Measurements from ENCODE around the gene B3GALT6.

B3GALT6 gene

DNA sequence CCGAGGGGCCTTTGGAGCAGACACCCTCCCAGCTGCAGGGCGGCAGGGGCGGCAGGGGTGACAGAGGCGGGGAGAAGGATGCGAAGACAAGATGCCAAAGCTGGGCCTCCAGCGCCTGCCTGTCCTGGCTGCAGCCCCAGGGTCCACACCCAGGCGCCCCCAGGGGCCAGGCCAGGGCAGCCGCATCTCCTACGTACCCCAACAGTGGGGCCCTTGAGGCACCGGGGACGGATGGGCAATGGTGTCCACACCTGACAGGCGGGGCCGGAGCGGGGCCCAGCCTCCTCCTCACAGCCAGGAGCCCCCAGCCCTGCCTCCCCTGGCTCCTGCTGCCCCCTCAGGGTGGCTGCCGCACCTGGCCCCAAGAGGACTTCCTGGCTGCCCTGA lies 7.2 kb downstream of the B3GALT6 start:
- H3K4me3 ChIP-seq (ENCODE audit: low read length), result no peak overlapping the region
- no peaks in the 10 kb centered on the region for H3K9me3 ChIP-seq (replicated peaks; ENCODE audit: insufficient read depth, low read length)
- H3K9ac ChIP-seq (ENCODE audit: low read length), result no peak overlapping the region
- no peak for TF ChIP-seq EZH2phosphoT487 (IDR thresholded peaks at IDR 0.05; ENCODE audit: low read length)
- TF ChIP-seq EZH2 (optimal IDR thresholded peaks at IDR 0.05; ENCODE audit: low read depth, low read length), result no peak
- TF ChIP-seq, protein P1, sequence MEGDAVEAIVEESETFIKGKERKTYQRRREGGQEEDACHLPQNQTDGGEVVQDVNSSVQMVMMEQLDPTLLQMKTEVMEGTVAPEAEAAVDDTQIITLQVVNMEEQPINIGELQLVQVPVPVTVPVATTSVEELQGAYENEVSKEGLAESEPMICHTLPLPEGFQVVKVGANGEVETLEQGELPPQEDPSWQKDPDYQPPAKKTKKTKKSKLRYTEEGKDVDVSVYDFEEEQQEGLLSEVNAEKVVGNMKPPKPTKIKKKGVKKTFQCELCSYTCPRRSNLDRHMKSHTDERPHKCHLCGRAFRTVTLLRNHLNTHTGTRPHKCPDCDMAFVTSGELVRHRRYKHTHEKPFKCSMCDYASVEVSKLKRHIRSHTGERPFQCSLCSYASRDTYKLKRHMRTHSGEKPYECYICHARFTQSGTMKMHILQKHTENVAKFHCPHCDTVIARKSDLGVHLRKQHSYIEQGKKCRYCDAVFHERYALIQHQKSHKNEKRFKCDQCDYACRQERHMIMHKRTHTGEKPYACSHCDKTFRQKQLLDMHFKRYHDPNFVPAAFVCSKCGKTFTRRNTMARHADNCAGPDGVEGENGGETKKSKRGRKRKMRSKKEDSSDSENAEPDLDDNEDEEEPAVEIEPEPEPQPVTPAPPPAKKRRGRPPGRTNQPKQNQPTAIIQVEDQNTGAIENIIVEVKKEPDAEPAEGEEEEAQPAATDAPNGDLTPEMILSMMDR (IDR thresholded peaks at IDR 0.05; ENCODE audit: low read length), result no peak
- no peaks in the 10 kb centered on the region for H3F3A ChIP-seq (ENCODE audit: insufficient read depth, low read length)
- no peaks in the 10 kb centered on the region for H3K9me2 ChIP-seq (replicated peaks; ENCODE audit: insufficient read depth, low read length)
- H3K79me2 ChIP-seq (ENCODE audit: low read length), result no peaks in the 10 kb centered on the region
- no peak for DNase-seq
- no peak overlapping the region for H2AFZ ChIP-seq (ENCODE audit: low read length)
- H3K4me1 ChIP-seq (ENCODE audit: low read length), result no peaks in the 10 kb centered on the region
- H4K20me1 ChIP-seq (ENCODE audit: insufficient read depth, low read length), result no peaks in the 10 kb centered on the region
- H3K27me3 ChIP-seq (replicated peaks; ENCODE audit: insufficient read depth, low read length), result peaks cover 60% of the 10 kb centered on the region
- no peak overlapping the region for H3K4me2 ChIP-seq (ENCODE audit: low read depth, low read length)
- no peaks in the 10 kb centered on the region for H3K36me3 ChIP-seq (replicated peaks; ENCODE audit: insufficient read depth, low read length)
- no peak overlapping the region for H3K27ac ChIP-seq (ENCODE audit: low read length)

DNA sequence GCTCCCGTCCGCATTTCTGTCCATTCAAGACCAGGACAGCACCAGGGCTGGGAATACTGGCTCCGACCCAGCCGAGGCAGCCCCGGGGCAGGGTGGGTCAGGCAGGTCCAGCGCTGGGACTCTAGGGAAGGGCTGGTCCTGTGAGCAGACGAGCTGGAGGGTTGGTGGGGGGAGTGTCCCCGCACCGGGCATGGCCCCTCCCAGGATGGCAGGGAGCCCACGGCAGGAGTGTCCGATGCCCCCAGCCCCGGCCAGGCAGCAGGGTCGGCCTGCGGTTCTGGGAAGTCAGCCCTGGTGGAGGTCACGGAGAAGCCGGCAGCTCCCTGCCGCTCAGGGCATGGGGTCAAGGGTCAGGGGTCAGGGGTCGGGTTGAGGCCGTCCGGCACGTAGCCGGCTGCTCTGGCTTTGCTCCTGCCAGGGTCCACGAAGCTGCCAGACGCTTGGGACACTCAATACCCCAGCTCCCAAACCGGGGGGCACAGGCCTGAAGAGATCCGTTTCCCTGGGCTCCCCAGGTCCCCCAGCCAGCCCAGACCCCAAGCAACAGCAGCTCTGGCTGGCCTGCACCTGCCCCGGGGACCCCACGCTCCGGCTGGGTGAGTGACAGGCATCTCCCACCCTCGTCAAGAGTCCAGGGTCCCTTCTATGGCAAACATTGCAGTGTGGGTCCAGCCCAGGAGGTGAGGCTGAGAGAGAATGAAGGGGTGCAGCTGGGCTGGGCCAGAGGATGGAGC lies 7.7 kb downstream of the B3GALT6 start:
- H3K4me2 ChIP-seq (ENCODE audit: low read depth, low read length), result no peak overlapping the region
- no peaks in the 10 kb centered on the region for H4K20me1 ChIP-seq (ENCODE audit: insufficient read depth, low read length)
- peaks cover 62% of the 10 kb centered on the region for H3K27me3 ChIP-seq (replicated peaks; ENCODE audit: insufficient read depth, low read length)
- no peak overlapping the region for H3K27ac ChIP-seq (ENCODE audit: low read length)
- no peak for DNase-seq
- no peaks in the 10 kb centered on the region for H3K79me2 ChIP-seq (ENCODE audit: low read length)
- H3K9me3 ChIP-seq (replicated peaks; ENCODE audit: insufficient read depth, low read length), result no peaks in the 10 kb centered on the region
- H3K36me3 ChIP-seq (replicated peaks; ENCODE audit: insufficient read depth, low read length), result no peaks in the 10 kb centered on the region
- H3K9me2 ChIP-seq (replicated peaks; ENCODE audit: insufficient read depth, low read length), result no peaks in the 10 kb centered on the region
- H3K4me1 ChIP-seq (ENCODE audit: low read length), result no peaks in the 10 kb centered on the region
- TF ChIP-seq, protein P1 (IDR thresholded peaks at IDR 0.05; ENCODE audit: low read length), result no peak
- TF ChIP-seq EZH2phosphoT487 (IDR thresholded peaks at IDR 0.05; ENCODE audit: low read length), result no peak
- TF ChIP-seq EZH2 (optimal IDR thresholded peaks at IDR 0.05; ENCODE audit: low read depth, low read length), result no peak
- H3F3A ChIP-seq (ENCODE audit: insufficient read depth, low read length), result no peaks in the 10 kb centered on the region
- H3K4me3 ChIP-seq (ENCODE audit: low read length), result no peak overlapping the region
- no peak overlapping the region for H2AFZ ChIP-seq (ENCODE audit: low read length)
- H3K9ac ChIP-seq (ENCODE audit: low read length), result no peak overlapping the region

DNA sequence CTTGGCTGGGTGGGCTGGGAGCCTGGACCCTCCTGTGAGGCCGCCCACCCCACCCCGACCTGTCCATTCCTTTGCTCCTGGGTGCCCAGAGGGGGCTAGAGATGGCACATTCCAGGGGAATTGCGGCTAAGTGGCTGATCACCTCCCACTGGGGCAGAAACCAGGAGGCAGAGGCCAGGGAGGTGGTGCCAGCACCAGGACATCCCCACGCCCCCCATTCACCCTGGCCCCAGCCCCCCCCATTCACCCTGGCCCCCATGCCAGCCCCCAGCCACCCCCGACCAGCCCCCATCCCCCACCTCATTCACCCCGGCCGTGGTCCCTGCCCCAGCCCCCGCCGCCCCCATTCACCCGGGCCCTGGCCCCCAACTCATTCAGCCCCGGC lies 8.3 kb downstream of the B3GALT6 start:
- H3K9ac ChIP-seq (ENCODE audit: low read length), result no peak overlapping the region
- H3K9me2 ChIP-seq (replicated peaks; ENCODE audit: insufficient read depth, low read length), result no peaks in the 10 kb centered on the region
- H3F3A ChIP-seq (ENCODE audit: insufficient read depth, low read length), result no peaks in the 10 kb centered on the region
- H3K4me1 ChIP-seq (ENCODE audit: low read length), result no peaks in the 10 kb centered on the region
- H3K4me2 ChIP-seq (ENCODE audit: low read depth, low read length), result no peak overlapping the region
- TF ChIP-seq EZH2phosphoT487 (IDR thresholded peaks at IDR 0.05; ENCODE audit: low read length) (no peak), EZH2 (optimal IDR thresholded peaks at IDR 0.05; ENCODE audit: low read depth, low read length) (no peak)
- TF ChIP-seq, protein P1 (IDR thresholded peaks at IDR 0.05; ENCODE audit: low read length), result no peak
- peaks cover 62% of the 10 kb centered on the region for H3K27me3 ChIP-seq (replicated peaks; ENCODE audit: insufficient read depth, low read length)
- H3K9me3 ChIP-seq (replicated peaks; ENCODE audit: insufficient read depth, low read length), result no peaks in the 10 kb centered on the region
- H4K20me1 ChIP-seq (ENCODE audit: insufficient read depth, low read length), result no peaks in the 10 kb centered on the region
- H2AFZ ChIP-seq (ENCODE audit: low read length), result no peak overlapping the region
- DNase-seq, result no peak
- H3K27ac ChIP-seq (ENCODE audit: low read length), result no peak overlapping the region
- no peak overlapping the region for H3K4me3 ChIP-seq (ENCODE audit: low read length)
- no peaks in the 10 kb centered on the region for H3K36me3 ChIP-seq (replicated peaks; ENCODE audit: insufficient read depth, low read length)
- no peaks in the 10 kb centered on the region for H3K79me2 ChIP-seq (ENCODE audit: low read length)
